ENCODE data around the gene XAB2.

XAB2 gene

GRCh38 chr19:7629347-7630054 lies at the start of gene XAB2, which contains the start of gene PET100:
Gene XAB2, minus strand, starts transcription at chr19:7629545. Its CDS starts 18 bp downstream, at chr19:7629527.
Gene PET100, plus strand, starts transcription at chr19:7629793. Its CDS starts 41 bp downstream, at chr19:7629834.
- TF ChIP-seq, protein P1, sequence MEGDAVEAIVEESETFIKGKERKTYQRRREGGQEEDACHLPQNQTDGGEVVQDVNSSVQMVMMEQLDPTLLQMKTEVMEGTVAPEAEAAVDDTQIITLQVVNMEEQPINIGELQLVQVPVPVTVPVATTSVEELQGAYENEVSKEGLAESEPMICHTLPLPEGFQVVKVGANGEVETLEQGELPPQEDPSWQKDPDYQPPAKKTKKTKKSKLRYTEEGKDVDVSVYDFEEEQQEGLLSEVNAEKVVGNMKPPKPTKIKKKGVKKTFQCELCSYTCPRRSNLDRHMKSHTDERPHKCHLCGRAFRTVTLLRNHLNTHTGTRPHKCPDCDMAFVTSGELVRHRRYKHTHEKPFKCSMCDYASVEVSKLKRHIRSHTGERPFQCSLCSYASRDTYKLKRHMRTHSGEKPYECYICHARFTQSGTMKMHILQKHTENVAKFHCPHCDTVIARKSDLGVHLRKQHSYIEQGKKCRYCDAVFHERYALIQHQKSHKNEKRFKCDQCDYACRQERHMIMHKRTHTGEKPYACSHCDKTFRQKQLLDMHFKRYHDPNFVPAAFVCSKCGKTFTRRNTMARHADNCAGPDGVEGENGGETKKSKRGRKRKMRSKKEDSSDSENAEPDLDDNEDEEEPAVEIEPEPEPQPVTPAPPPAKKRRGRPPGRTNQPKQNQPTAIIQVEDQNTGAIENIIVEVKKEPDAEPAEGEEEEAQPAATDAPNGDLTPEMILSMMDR (IDR thresholded peaks at IDR 0.05; ENCODE audit: control insufficient read depth, extremely low read depth, insufficient read depth) = no peak
- peak within 1 kb of the TSS; percentile 100 for H3K4me3 ChIP-seq (ENCODE audit: low read depth, low read length)
- DNase-seq (ENCODE audit: low read depth) = peak; percentile 98

DNA sequence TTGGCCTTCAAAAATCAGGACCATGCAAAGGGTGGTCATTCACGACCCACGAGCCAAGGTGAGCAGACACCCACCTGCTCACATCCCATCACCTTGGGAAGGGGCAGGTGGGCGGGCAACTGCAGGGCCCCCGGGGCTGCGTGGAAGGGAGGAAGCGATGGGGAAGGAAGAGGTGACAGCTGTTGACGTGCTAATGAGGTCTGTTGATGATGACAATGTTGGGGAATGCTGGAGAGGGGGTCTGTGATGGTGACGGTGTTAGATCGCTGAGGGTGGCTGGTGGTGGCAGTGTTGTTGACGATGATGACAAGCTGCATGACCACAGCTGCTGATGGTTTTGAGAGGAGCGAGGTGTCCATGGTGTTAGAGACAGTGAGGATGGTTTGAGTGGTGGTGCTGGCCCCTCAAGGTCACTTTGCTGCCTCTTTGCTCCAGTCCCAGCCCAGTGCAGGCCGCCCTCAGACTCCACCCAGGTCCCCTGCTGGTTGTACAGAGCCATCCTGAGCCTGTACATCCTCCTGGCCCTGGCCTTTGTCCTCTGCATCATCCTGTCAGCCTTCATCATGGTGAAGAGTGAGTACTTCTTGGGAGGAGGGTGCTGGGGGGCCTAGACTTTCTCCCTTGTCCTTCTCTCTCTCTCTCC lies 48.4 kb upstream of the XAB2 start:
- no peak for DNase-seq (ENCODE audit: low read depth)
- TF ChIP-seq, protein P1 (IDR thresholded peaks at IDR 0.05; ENCODE audit: control insufficient read depth, extremely low read depth, insufficient read depth) = no peak
- H3K4me3 ChIP-seq (ENCODE audit: low read depth, low read length) = no peak overlapping the region

DNA sequence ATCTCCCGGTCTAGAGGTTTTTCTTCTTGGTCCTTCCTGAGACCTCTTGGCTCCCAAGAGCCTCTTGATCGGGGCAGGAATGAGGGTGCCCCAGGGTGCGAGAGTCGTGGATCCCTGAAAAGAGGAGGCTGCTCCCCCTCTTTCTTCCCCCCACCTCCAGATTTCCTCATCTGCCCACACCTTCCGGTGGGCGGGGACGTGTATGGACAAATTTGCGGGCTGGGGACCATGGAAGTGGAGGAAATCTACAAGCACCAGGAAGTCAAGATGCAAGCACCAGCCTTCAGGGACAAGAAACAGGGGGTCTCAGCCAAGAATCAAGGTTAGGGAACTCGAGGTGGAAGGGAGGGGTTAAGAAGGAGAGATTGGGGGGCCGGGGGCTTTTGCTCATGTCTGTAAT lies 47.5 kb upstream of the XAB2 start, which contains the start of gene MCEMP1:
Gene MCEMP1 (plus strand): TSS at position 237 of the 400 bp plus-strand sequence. CDS start 31 bp downstream, at position 268.
- DNase-seq (ENCODE audit: low read depth) = no peak
- TF ChIP-seq, protein P1 (IDR thresholded peaks at IDR 0.05; ENCODE audit: control insufficient read depth, extremely low read depth, insufficient read depth) = no peak
- no peak within 1 kb of the TSS for H3K4me3 ChIP-seq (ENCODE audit: low read depth, low read length)

- no peak for DNase-seq (ENCODE audit: low read depth)
- H3K4me3 ChIP-seq (ENCODE audit: low read depth, low read length) = no peak overlapping the region
- TF ChIP-seq, protein P1 (IDR thresholded peaks at IDR 0.05; ENCODE audit: control insufficient read depth, extremely low read depth, insufficient read depth) = no peak
Measured at GRCh38 chr19:7676376-7676775, 47.0 kb upstream of the XAB2 start.

DNA sequence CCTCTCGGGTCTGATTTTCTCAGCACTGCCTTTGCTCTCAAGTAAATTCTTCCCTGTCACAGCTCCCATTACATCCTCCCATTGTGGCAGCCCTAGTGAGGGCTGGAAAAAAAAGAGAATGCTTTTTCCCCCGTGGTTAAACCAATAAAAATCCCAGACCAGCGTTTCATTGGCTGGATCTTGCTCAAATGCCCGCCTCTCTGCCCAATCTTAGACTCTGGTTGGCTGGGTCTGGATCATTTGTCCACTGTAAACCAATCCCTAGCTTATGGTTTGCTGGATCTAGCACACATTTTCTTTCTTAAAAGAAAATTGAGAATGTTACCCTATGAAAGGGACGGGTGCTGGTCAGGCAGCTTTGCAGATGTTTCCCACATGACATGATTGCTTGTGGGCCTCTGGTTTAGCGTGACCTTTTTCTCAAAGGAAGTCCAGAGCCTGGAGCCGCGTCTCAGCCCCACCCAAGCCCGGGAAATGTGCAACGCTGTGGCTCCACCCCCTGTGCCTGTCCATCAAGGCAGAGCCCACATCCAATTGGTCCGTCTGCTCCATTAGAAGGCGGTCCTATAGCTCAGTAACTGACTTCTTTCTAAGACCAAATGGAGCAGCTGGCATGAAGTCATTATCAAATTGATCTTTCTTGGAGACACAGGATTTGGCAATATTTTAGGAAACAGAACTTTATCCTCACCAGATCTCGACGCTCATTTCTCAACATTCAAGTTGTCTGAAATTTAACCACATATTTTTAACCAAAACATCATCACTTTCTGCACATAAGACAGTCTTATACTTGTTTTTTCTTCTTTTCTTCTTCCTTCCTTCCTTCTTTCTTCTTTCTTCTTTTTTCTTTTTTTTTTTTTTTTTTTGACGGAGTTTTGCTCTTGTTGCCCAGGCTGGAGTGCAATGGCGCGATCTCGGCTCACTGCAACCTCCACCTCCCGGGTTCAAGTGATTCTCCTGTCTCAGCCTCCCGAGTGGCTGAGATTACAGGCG lies 45.0 kb upstream of the XAB2 start:
- DNase-seq (ENCODE audit: low read depth) = peak; percentile 43
- no peak overlapping the region for H3K4me3 ChIP-seq (ENCODE audit: low read depth, low read length)
- TF ChIP-seq, protein P1 (IDR thresholded peaks at IDR 0.05; ENCODE audit: control insufficient read depth, extremely low read depth, insufficient read depth) = no peak

- TF ChIP-seq, protein P1 (IDR thresholded peaks at IDR 0.05; ENCODE audit: control insufficient read depth, extremely low read depth, insufficient read depth) = no peak
- H3K4me3 ChIP-seq (ENCODE audit: low read depth, low read length) = no peak overlapping the region
- no peak for DNase-seq (ENCODE audit: low read depth)
Measured at GRCh38 chr19:7672522-7672921, 43.2 kb upstream of the XAB2 start.
